Spleen (tissue), 11 donors: Measurements from ENCODE around the gene TCTN3. TPM values are rescaled to one million over a fixed set of nuclear protein-coding genes. Genes with fewer than 3 reads are reported as not detected.

Experiments
- DNase-seq: peaks from one replicate; pipeline ENCODE4 v3.0.0-alpha.2; 2020
- H3K27ac ChIP-seq, 8 donors: fragments of 200-600 bp; sonication (generic) in 7 of 8; 1 replicate in 4 of 8; 2 replicates in 4 of 8; pipeline versions ENCODE4 v1.5.0 to v1.8.0; 2016 to 2021; ENCODE audit warnings: inconsistent platforms in 4 of 8, mild to moderate bottlenecking in 4 of 8, moderate library complexity in 1 of 8
- H3K27me3 ChIP-seq, 7 donors: fragments of 200-600 bp; sonication (generic) in 6 of 7; replicated peaks in 1 of 7; 1 replicate in 4 of 7; 2 replicates in 3 of 7; pipeline versions ENCODE4 v1.5.0 to v1.8.0; 2016 to 2021; ENCODE audit warnings: inconsistent platforms in 3 of 7, mild to moderate bottlenecking in 1 of 7
- H3K36me3 ChIP-seq, 6 donors: fragments of 200-600 bp; sonication (generic) in 5 of 6; 1 replicate in 4 of 6; 2 replicates in 2 of 6; pipeline versions ENCODE4 v1.5.0 to v1.8.0; 2016 to 2021; ENCODE audit warnings: inconsistent platforms in 2 of 6
- H3K4me1 ChIP-seq, 6 donors: fragments of 200-600 bp; sonication (generic) in 5 of 6; 1 replicate in 3 of 6; 2 replicates in 3 of 6; pipeline versions ENCODE4 v1.5.0 to v1.8.0; 2016 to 2021; ENCODE audit warnings: inconsistent platforms in 3 of 6
- H3K4me3 ChIP-seq, 8 donors: fragments of 200-600 bp; sonication (generic) in 7 of 8; 1 replicate in 4 of 8; 2 replicates in 4 of 8; pipeline versions ENCODE4 v1.5.0 to v1.8.0; 2016 to 2021; ENCODE audit warnings: inconsistent platforms in 4 of 8, mild to moderate bottlenecking in 4 of 8, moderate library complexity in 2 of 8
- H3K9me3 ChIP-seq, 8 donors: fragments of 200-600 bp; sonication (generic) in 7 of 8; 1 replicate in 4 of 8; 2 replicates in 4 of 8; pipeline versions ENCODE4 v1.5.0 to v1.8.0; 2016 to 2021; ENCODE audit warnings: inconsistent platforms in 4 of 8
- CTCF ChIP-seq, 11 experiments: fragments of 200-600 bp in 7 of 11; fragments of 450-650 bp in 4 of 11; sonication (generic) in 4 of 11; IDR thresholded peaks in 8 of 11; conservative IDR thresholded peaks in 3 of 11; 1 replicate in 7 of 11; 2 replicates in 4 of 11; pipeline versions ENCODE4 v1.4.0 to v1.8.0; 2016 to 2021; ENCODE audit warnings: antibody characterized with exemption in 11 of 11, inconsistent platforms in 4 of 11, mild to moderate bottlenecking in 1 of 11
- POLR2A ChIP-seq, 3 donors: fragments of 450-650 bp; IDR thresholded peaks; one replicate each; pipeline ENCODE4 v1.5.1; 2017; ENCODE audit warnings: antibody characterized with exemption in 3 of 3, mild to moderate bottlenecking in 1 of 3
- POLR2AphosphoS5 ChIP-seq, 3 donors: sonication (generic); formaldehyde crosslinking; IDR thresholded peaks; one replicate each; pipeline ENCODE4 v1.5.1; 2017; ENCODE audit warnings: antibody characterized with exemption in 3 of 3
- WGBS, 5 donors: extraction: QIAGEN DNeasy Blood & Tissue Kit in 3 of 5; methylation state at CpG; one replicate each; pipeline versions ENCODE4 v1.1.5 to v1.1.7; 2013 to 2018; 5-methylcytosine and 5-hydroxymethylcytosine counted together
- intact Hi-C: fragments of 100-400 bp; cut with DNase I; formaldehyde crosslinking; loops from one replicate; pipeline ENCODE4 v1.15.0; 2023; ENCODE audit warnings: low total_unique reads
- polyA plus RNA-seq, 3 donors: library from polyadenylated mRNA; stranded (reverse); fragments of 200-250 nt; gene quantifications; one replicate each; pipeline ENCODE4 v1.2.1, GENCODE V29; 2013
- total RNA-seq, 7 donors: library from RNA; depleted of rRNA in 3 of 7; stranded (reverse); fragments of >200 nt in 3 of 7; fragmentation: NEBNext Ultra II Directional in 4 of 7; extraction: Animal tissue kit (Norgen Biotek cat#: 25700) in 4 of 7; gene quantifications; one replicate each; pipeline versions ENCODE4 v1.1.0 to v1.2.1, GENCODE V29; 2016 to 2021
- donor health status: healthy with polysubstance abuse.
- donor health status: DM: no; HTN: no; CAD: no; lungs with moderate emphysema.
- donor health status: DM: no; HTN: no; CAD: no.
- donor health status: Bipolar disorder and iron deficiency.
- donor health status: healthy.
- donor health status: DM: no; HTN: no; CAD: no.
- donor health status: DM: yes; HTN: yes; CAD: no.

Gene TCTN3
- total and polyA plus RNA-seq, 10 donors, result 10.9 to 25.7 (median 23.1) TPM

- no peak overlapping the region for H3K4me3 ChIP-seq
- H3K27ac ChIP-seq, result no peak overlapping the region
- no peak for DNase-seq
- H3K36me3 ChIP-seq, result no peaks in the 10 kb centered on the region
- no peaks in the 10 kb centered on the region for H3K27me3 ChIP-seq
- H3K4me1 ChIP-seq, result peaks cover 0 to 4% (median 0%) of the 10 kb centered on the region in 6 donors
- H3K9me3 ChIP-seq, result no peaks in the 10 kb centered on the region
- intact Hi-C loops, result no loop called here
- 66 to 94% (median 78%) methylated on average over 3 of the region's 3 CpGs for WGBS, 5 donors
- TF ChIP-seq CTCF (IDR thresholded peaks at IDR 0.05 in 8 of 11, conservative IDR thresholded peaks at IDR 0.05 in 3 of 11) (no peak), POLR2AphosphoS5 (IDR thresholded peaks at IDR 0.05) (no peak), POLR2A (IDR thresholded peaks at IDR 0.05) (no peak)
Measured at GRCh38 chr10:95716466-95716865, 22.7 kb upstream of the TCTN3 start.

- Histone ChIP-seq H3K9me3 (peaks cover 0 to 1% (median 0%) of the 10 kb centered on the region in 8 donors), H3K4me1 (no peaks in the 10 kb centered on the region), H3K4me3 (no peak overlapping the region), H3K27ac (no peak overlapping the region), H3K36me3 (no peaks in the 10 kb centered on the region), H3K27me3 (no peaks in the 10 kb centered on the region)
- no peak for DNase-seq
- TF ChIP-seq CTCF (IDR thresholded peaks at IDR 0.05 in 8 of 11, conservative IDR thresholded peaks at IDR 0.05 in 3 of 11) (no peak), POLR2A (IDR thresholded peaks at IDR 0.05) (no peak), POLR2AphosphoS5 (IDR thresholded peaks at IDR 0.05) (no peak)
- intact Hi-C loops, result no loop called here
- 91 to 97% (median 92%) methylated on average over 4 of the region's 4 CpGs for WGBS, 5 donors
Measured at GRCh38 chr10:95711492-95711891, 17.8 kb upstream of the TCTN3 start.

GRCh38 chr10:95706990-95707389, 13.3 kb upstream of the TCTN3 start:
- Histone ChIP-seq H3K27ac (no peak overlapping the region), H3K9me3 (peaks cover 0 to 9% (median 2%) of the 10 kb centered on the region in 8 donors), H3K4me3 (no peak overlapping the region), H3K4me1 (no peaks in the 10 kb centered on the region), H3K27me3 (no peaks in the 10 kb centered on the region), H3K36me3 (no peaks in the 10 kb centered on the region)
- intact Hi-C loops, result no loop called here
- no peak for DNase-seq
- no peak for TF ChIP-seq POLR2AphosphoS5 (IDR thresholded peaks at IDR 0.05)
- no peak for TF ChIP-seq POLR2A (IDR thresholded peaks at IDR 0.05)
- no peak for TF ChIP-seq CTCF (IDR thresholded peaks at IDR 0.05 in 8 of 11, conservative IDR thresholded peaks at IDR 0.05 in 3 of 11)
- WGBS, 5 donors, result 85 to 93% (median 89%) methylated on average over 7 of the region's 7 CpGs; no CpG with 5 or more reads in 1 of the 5 donors

- TF ChIP-seq POLR2A (IDR thresholded peaks at IDR 0.05) (no peak), CTCF (IDR thresholded peaks at IDR 0.05 in 8 of 11, conservative IDR thresholded peaks at IDR 0.05 in 3 of 11) (no peak), POLR2AphosphoS5 (IDR thresholded peaks at IDR 0.05) (no peak)
- 46 to 92% (median 50%) methylated on average over 6 of the region's 6 CpGs for WGBS, 5 donors
- H3K27ac ChIP-seq, result no peak overlapping the region
- intact Hi-C loops, result no loop called here
- peaks cover 0 to 9% (median 2%) of the 10 kb centered on the region in 8 donors for H3K9me3 ChIP-seq
- DNase-seq, result no peak
- no peaks in the 10 kb centered on the region for H3K4me1 ChIP-seq
- H3K4me3 ChIP-seq, result no peak overlapping the region
- no peaks in the 10 kb centered on the region for H3K36me3 ChIP-seq
- H3K27me3 ChIP-seq, result no peaks in the 10 kb centered on the region
Measured at GRCh38 chr10:95706573-95706972, 12.8 kb upstream of the TCTN3 start.
